Frontal cortex (tissue), 4 donors: ENCODE measurements around the gene MYO7B. TPM values are rescaled to one million over a fixed set of nuclear protein-coding genes. Genes with fewer than 3 reads are reported as not detected.

Source experiments
- DNase-seq, 2 donors: peaks; one replicate each; pipeline ENCODE4 v3.0.0; 2012; ENCODE audit warnings: low spot score in 2 of 2
- FAIRE-seq: peaks from 2 replicates; lab custom pipeline; 2012; peaks lifted over from hg19 to GRCh38; lab: Jason Lieb, UNC
- total RNA-seq: library from RNA; depleted of rRNA; stranded (reverse); fragments of >200 nt; gene quantifications from one replicate; pipeline ENCODE4 v1.2.3, GENCODE V29; 2014
- donor health status: control.
- donor health status: control.
- donor health status: control.

MYO7B gene
- total RNA-seq, 1 donor from 2014 or later: under 0.01 TPM

DNA sequence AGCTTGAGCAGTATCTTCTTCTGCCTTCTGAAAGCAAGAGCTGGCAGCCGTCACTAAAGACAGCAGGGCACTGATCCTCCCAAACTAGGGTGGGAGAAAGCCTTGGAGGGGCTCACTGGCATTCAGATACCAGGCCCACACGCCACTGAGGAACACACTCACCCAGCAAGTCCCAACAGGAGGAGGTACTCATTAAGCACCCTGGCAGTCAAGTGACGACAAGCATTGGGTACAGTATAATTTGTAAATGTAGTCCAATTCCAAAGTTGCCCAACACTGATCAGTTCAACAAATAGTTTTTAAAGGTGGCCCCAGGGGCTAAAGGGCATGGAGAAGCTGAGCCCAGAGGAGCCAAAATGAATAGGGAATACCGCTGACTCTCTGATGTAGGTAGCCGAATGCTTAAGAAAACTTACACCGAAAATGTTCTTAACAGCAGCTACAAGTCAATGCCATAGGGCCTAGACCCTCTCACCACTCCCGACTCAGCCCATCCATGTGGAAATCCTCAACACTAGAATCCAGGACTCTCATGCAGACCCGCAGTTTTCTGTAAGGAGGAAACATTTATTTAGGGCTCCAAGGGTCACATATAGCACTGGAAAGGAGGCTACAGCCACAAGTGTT, 129.9 kb downstream of the MYO7B start:
- DNase-seq (no peak), FAIRE-seq (no peak)

DNA sequence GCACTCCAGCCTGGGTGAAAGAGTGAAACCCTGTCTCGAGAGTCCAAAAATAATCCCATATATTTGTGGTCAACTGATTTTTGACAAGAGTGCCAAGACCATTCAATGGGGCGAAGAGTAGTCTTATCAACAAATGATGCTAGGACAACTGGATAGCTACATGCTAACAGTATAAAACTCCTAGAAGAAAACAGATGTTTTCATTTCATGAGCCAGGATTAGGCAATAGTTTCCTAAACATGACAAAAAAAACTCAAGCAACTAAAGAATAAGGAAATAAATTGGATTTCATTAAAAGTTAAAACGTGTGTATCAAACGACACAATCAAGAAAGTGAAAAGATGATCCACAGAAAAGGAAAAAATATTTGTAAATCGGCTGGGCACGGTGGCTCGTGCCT, 133.6 kb downstream of the MYO7B start:
- no peak for DNase-seq
- FAIRE-seq: no peak

DNA sequence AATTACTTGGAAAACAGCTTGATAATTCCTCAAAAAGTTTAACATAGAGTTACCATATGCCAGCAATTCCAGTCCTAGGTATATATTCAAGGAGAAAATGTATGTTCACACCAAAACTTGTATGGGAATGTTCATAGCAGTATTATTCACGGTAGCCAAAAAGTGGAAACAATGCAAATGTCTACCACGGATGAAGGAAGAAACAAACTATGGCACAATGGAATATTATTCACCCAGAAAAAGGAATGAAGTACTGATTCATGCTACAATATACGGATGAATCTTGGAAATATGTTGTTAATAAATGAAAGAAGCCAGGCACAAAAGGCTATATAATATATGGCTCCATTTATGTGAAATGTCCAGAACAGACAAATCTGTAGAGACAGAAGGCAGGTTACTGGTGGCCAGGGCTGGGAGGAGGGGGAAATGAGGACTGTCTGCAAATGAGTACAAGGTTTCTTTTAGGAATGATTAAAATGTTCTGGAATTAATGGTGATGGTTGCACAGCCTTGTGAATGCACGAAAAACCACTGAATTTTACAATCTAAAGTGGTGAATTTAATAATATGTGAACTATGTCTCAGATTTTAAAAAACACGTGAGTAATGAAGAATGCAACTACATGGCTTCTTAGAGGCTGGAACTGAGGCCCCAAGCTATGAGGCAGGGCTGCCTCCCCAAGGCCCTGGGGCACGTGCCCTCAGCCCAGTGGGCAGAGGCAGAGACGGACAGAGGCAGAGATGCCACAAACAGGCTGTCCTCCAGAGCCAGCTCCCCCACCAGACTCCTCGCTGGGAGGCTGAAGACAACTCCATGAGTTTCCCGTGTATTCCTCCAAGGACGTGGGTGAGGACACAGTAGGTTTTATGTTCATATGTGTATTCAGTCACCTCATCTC, 134.8 kb downstream of the MYO7B start:
- DNase-seq (no peak), FAIRE-seq (no peak)

GRCh38 chr2:127670957-127671290, 135.4 kb downstream of the MYO7B start:
- DNase-seq (no peak), FAIRE-seq (no peak)

DNA sequence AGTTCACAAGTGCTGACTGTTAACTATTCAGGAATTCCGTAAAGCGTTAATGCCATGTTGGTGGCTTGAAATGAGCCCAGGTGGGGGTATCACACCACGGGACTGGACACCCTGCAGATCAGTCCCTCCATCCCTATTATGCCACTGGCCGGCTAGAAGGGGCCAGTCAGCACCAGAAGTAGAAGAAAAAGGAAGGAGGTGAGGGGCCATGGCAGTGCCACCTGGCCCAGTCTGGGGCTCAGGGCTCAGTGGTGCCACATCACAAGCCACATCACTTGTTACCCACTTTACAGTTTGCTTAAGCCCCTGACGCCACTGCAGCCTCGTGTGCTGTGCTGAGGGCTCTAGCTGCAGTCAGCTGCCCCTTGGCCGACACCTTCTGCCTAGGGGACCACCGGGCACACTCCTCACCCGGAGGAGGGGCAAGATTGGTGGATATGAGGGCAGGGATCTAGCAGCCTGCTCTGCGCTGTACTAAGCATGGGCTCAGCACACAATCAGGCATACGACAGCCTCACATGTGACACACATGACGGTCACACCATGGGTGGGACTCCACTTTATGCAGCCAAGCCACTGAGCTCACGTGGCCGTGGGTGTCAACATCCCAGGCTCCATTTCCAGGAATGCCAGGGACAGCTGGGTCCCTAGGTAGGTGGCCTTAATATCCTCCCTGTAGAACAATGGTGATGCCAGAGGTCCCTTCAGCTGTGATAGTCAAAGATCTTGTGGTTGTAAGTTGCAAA, 136.2 kb downstream of the MYO7B start:
- FAIRE-seq: no peak

DNA sequence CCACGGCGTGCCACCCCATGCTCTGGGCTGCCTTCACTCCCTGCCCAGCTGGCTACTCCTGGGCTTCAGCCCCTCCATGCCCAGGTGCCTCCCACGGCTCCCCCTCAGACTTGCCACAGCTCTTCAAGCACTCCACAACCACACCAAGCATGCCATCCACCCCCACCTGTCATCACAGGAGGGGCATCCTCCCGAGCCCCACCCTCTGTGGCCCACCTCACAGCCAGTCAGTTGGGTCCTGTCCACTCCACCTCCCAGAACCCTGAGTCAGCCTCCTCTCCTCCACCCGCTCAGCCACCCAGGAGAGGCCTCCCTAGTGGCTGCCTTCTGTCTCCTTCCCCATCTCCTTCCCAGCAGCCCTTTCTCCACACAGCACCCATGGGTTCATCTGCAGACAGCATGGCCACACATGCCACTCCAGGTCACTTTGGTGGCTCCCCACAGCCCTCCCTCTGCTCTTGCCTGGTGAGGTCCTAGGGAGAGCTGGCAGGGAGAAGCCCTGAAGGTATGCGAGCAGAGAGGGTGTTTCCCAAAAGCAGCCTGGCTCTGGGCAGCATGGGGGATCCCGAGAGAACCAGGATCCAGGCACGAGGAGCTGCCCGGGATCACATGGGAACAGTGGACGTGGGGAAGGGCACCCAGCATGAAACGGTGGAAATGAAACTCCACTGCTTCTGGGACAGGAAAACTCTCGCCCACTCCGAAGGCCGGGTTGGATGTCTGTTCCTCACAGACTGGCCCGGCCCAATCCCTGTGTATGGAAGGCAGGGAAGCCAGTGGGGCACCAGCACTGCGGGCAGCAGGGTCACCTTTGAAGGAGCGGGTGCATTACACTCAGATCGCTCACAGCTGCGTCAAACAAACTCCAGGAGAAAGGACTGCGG, 137.1 kb downstream of the MYO7B start:
- FAIRE-seq (no peak), DNase-seq (no peak)

More for the DNA sequence above, 136.2 kb downstream of the MYO7B start:
- DNase-seq: no peak

GRCh38 chr2:127673291-127674069, 138.0 kb downstream of the MYO7B start:
- DNase-seq (no peak), FAIRE-seq (no peak)

GRCh38 chr2:127674241-127675209, 139.0 kb downstream of the MYO7B start:
- peak in 1 of 2 donors; percentile 66 for DNase-seq
- no peak for FAIRE-seq

GRCh38 chr2:127675331-127676261, 140.1 kb downstream of the MYO7B start, which contains the start of gene LIMS2:
TSS of gene LIMS2 (minus strand) at chr2:127675530. CDS start at chr2:127675024, 506 bp downstream.
- DNase-seq (peak; percentile 68 to 73), FAIRE-seq (no peak)

GRCh38 chr2:127676906-127677305, 141.4 kb downstream of the MYO7B start:
- DNase-seq (no peak), FAIRE-seq (no peak)

GRCh38 chr2:127678531-127678930, 143.0 kb downstream of the MYO7B start:
- FAIRE-seq: no peak
- DNase-seq: no peak

DNA sequence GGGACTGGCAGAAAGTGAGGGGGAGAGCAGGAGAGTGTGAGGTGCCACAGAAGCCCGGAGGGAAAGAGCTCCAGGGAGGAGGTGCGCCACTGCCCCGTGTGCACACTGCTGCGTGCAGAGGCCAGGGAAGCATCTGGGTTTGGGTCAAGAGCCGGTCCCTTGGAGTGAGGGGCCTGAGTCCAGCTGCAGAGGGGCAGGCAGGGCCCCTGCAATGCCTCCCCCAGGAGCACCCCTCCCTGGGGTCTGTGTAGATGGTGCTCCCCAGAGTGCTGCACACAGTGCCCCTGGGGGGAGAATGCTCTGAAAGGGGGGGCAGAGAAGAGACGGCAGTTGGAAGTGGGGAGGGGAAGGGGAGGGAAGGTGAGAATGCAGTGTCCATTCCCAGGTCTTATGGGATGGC, 143.5 kb downstream of the MYO7B start:
- DNase-seq (no peak), FAIRE-seq (no peak)

GRCh38 chr2:127679680-127680361, 144.3 kb downstream of the MYO7B start:
- FAIRE-seq (no peak), DNase-seq (no peak)

DNA sequence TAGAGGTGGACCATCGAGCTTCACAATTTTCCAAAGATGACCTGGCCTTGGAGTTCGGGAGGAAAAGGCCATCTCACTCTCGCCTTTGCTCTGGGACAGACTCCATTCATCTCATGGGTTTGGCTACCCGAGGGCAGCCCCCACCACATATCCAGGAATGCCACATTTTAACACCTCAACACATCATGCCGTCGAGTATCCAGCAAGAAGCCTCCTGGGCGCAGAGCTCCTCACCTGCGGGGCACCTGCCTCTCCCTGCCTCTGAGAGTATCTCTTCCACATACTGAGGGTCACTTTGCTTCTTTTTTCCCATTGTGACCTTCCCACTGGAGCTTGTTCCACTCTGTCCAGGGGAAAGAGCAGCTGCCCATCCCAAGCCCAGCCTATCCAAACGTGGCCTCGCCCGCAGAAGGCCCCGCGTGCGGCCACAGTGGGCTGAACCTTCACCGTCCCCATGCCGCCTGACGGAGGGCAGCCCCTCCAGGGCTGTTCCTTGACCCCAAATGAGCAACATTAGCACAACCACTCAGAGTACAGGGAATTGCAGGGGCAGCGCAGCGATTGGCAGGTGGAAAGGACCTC, 145.3 kb downstream of the MYO7B start:
- FAIRE-seq: no peak
- no peak for DNase-seq

DNA sequence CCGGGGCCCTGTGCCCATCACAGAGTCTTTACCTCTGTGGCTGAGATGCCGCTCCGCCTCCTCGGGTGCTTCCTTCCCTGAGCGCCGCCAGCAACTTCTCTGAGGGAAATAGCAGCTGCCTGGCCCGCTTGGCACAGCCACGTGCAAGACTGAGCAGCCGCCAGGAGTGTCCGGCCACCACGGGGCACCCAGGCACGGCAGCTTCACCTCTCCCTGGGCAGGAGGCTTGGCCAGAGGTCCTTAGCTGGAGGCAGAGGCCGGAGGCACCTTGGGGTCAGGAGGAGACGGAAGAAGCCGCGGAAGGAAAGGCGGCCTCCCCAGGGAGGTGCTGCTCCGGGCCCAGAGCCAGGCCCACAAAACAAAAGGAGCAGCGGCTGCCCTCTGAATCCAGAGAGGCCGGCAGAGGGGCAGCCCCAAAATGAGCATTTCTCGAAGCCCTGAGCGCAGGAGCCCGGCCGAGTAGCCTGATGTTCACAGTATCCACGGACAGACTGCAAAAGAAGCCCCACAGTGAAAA, 145.9 kb downstream of the MYO7B start:
- DNase-seq: no peak

More for the DNA sequence above, 145.9 kb downstream of the MYO7B start:
- no peak for FAIRE-seq
